NB4 (cell line): Measurements from ENCODE around the gene SMR3A.

Source experiments
- CTCF ChIP-seq: IDR thresholded peaks from one replicate; pipeline ENCODE4 v1.5.1; 2012; ENCODE audit warnings: low read depth, low read length
- MAX ChIP-seq: IDR thresholded peaks from 2 replicates; pipeline ENCODE4 v1.6.1; 2011; ENCODE audit warnings: low read depth, low read length
- MYC ChIP-seq: IDR thresholded peaks from 2 replicates; pipeline ENCODE4 v1.6.1; 2011; ENCODE audit warnings: low read depth, low read length
- POLR2A ChIP-seq: IDR thresholded peaks from 2 replicates; pipeline ENCODE4 v1.6.1; 2011; ENCODE audit warnings: mild to moderate bottlenecking; ENCODE audit not compliant: insufficient read length; ENCODE audit errors: extremely low read depth

- TF ChIP-seq POLR2A = no peak
- TF ChIP-seq CTCF = no peak
- no peak for TF ChIP-seq MAX
- no peak for TF ChIP-seq MYC
Measured at GRCh38 chr4:70371987-70372386, 11.4 kb downstream of the SMR3A start.
